Neural progenitor cell (in vitro differentiated cells): ENCODE measurements around the gene CALHM3.

Source experiments
- EZH2phosphoT487 ChIP-seq: fragments of 200-600 bp; sonication (generic); IDR thresholded peaks from 2 replicates; pipeline ENCODE4 v1.6.1; 2017; ENCODE audit warnings: antibody characterized with exemption
- TF ChIP-seq, protein P1 (sequence below): fragments of 200-600 bp; sonication (generic); IDR thresholded peaks from 2 replicates; pipeline ENCODE4 v1.5.1; 2017; ENCODE audit warnings: antibody characterized with exemption, mild to moderate bottlenecking

DNA sequence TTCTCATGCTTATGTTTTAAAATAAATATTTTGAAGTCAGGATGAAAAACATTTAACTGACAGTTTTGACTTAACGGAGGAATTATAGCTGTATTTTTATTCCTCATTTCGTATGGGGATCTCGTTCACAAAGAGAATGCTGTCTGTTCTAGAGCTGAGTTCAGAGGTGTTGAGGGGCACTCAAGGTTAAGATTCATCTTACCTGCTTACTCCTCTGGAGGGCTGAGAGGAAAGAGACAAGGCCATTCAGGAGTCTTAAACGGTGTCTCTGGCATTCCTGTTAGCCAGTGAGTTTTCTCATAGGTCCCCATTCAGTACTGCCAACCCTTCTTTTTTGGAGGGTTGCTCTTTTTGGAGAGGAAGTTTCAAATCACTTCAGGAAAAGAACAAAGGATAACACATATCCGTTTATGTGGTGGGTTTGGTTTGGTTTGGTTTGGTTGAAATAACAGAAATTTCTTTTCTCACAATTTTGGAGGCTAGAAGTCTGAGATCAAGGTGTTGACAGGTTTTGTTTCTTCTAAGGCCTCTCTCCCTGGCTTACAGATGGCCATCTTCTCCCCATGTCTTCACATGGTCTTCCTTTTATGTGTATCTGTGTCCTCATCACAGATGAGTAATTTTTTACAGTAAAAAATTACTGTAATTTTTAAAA, 49.9 kb downstream of the CALHM3 start:
- TF ChIP-seq, protein P1, sequence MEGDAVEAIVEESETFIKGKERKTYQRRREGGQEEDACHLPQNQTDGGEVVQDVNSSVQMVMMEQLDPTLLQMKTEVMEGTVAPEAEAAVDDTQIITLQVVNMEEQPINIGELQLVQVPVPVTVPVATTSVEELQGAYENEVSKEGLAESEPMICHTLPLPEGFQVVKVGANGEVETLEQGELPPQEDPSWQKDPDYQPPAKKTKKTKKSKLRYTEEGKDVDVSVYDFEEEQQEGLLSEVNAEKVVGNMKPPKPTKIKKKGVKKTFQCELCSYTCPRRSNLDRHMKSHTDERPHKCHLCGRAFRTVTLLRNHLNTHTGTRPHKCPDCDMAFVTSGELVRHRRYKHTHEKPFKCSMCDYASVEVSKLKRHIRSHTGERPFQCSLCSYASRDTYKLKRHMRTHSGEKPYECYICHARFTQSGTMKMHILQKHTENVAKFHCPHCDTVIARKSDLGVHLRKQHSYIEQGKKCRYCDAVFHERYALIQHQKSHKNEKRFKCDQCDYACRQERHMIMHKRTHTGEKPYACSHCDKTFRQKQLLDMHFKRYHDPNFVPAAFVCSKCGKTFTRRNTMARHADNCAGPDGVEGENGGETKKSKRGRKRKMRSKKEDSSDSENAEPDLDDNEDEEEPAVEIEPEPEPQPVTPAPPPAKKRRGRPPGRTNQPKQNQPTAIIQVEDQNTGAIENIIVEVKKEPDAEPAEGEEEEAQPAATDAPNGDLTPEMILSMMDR: no peak
- TF ChIP-seq EZH2phosphoT487: no peak
